ENCODE measurements around the gene FAT4.

- TF ChIP-seq CTCF (IDR thresholded peaks at IDR 0.05; ENCODE audit: low read depth, low read length): no peak
- TF ChIP-seq EZH2phosphoT487 (IDR thresholded peaks at IDR 0.05; ENCODE audit: low read depth): no peak
These were observed 45.3 kb downstream of the FAT4 start for GRCh38 chr4:125359960-125360634.
